Suppressor macrophage (primary cell): ENCODE measurements around the gene HRAS.
"Not testable (repeated sequence)": the region's sequence is repeated elsewhere in the genome, so short reads cannot be mapped to it uniquely, and the experiment has no call there.

Experiments
- DNase-seq, 4 experiments: peaks; one replicate each; pipeline ENCODE4 v3.0.0-alpha.2; 2020 to 2022
- total RNA-seq, 17 experiments: gene quantifications; one replicate each; lab custom pipeline; 2026; ENCODE audit warnings: mixed read lengths in 6 of 17, inconsistent platforms in 3 of 17; lab: John Stamatoyannopoulos, UW

Gene HRAS
- 7.8 to 28.8 (median 14.3) reads per million in 17 experiments for total RNA-seq

DNA sequence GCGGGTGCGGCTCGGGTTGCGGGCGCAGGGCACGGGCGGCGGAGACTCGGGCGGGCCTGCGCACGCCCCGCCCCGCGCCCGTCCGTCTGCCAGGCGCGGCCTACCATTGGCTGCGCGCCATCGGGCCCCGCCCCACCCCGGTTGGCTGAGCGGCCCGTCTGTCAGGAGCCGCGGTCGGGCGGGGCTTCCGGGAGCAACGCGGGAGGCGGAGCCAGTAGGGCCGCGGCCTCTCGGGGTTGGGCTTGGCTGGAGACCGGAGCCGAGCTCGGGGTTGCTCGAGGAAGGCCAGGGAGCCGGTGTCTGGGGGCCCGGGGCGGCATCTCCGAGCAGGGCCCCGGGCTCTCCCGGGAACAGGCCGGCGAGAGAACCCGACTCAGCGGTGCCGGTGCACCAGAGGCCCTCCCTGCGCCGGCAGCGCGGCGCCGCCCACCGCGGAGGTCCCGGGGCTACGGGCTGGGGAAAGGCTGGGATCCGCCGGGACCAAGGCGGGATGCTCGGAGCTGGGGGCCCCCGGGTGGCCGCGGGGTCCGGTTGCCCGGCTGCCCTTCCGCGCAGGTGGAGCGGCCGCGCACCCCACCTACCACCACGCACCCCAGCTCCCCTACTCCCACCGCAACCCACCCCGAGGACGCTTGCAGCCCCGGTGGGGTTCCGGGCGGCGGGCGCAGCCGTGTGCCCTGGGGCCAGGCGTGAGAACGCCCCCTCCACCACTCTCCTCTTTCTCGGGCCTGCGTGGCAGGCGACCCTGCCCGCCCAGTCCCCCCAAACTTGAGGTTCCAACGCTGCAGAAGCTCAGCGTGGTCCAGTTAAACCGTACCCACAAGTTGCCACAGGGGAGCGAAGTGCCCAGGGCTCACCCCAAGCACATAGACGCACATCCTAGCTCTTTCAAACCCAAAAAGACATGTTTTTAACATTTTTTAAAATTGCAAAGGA, at the start of gene HRAS:
Gene HRAS (minus strand): TSS at position 58 of the 936 bp plus-strand sequence.
- DNase-seq, result peak; percentile 97 to 99 (median 98)

DNA sequence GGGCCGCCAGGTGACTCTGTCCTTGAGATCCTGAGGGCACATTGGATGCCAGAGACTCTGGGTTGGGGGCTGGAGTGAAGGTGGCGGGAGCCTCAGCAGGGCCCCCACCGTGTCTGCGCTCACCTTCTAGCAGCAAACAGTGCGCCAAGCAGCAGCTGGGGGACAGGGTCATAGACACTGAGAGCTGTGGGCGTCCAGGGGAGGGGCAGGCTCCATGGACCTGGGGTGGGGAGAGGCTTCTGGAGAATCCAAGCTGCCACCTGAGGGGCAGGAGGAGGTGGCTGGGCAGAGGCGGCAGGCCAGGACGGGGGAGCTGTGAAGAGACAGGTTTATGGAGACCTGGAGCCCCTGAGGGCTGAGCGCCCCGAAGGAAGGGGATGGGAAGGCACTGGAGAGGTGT, 48.9 kb upstream of the HRAS start:
- no peak for DNase-seq

DNA sequence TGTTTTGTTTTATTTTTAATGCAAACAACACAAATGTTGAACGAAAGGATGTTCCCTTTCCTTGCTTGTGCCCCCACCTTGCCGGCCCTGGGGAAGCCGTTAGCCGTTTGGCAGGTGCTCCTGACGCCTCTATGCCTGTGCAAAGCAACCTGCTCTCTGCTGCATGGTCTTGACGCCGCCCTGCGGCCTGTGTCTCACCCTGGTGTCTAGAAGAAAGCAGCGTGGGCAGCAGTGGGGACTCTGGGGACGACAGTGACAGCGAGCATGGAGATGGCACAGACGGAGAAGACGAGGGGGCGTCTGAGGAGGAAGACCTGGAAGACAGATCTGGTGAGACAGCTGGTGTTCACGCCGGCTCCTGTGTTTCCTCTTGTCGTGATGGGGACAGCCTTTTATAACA, 46.4 kb upstream of the HRAS start:
- no peak for DNase-seq

DNA sequence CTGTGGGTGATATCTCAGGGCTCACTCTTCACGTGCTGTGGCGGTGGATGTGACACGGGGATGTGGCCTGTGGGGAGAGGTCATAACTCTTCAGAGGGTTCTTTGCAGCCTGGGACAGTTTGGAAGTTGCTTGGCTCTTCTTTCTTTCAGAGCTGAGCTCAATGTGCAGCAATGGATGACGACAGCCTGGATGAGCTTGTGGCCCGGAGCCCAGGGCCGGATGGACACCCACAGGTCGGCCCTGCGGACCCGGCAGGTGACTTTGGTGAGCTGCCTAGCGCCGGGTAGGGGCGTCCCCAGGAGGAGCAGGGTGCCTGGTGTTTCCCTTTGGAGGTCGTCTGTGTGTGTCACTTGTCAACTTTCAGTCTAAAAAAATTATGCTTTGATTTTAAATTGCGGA, 46.0 kb upstream of the HRAS start:
- DNase-seq, result no peak

DNA sequence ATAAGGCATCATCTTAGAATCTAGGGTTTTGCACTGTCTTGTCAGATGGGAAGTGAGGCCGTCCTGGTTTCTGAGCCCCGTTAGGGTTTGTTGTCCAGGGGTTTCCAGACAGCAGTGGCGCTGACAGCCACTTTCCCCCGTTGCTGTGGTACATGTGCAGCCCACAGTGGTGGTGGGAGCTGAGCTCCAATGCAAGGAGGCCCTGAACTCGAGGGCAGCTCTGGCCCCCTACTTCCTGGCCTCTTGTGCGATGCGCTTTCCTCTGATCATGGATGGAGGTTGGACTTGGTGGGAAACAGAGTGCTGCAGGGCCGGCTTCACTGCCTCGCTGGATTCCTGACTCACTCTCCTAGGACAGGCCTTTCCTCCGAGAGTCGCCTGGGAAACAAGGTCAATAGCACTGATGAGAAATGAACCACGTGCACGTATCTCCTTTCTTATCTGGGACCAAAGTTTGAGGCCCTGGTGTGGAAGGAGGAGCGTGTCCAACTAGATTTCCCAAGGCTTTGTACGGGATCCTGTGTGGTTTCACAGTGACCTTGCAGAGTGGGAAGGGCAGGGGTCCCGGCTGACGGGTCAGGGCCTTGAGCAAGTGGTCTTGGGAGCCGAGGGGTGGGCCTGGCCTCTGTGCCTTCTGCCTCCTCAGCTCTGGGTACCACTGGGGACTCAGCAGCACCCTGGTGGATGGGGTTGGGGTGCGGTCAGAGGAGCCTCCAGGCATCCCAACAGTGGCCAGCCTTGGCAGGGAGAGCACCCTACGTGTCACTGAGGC, 44.6 kb upstream of the HRAS start:
- no peak for DNase-seq

DNA sequence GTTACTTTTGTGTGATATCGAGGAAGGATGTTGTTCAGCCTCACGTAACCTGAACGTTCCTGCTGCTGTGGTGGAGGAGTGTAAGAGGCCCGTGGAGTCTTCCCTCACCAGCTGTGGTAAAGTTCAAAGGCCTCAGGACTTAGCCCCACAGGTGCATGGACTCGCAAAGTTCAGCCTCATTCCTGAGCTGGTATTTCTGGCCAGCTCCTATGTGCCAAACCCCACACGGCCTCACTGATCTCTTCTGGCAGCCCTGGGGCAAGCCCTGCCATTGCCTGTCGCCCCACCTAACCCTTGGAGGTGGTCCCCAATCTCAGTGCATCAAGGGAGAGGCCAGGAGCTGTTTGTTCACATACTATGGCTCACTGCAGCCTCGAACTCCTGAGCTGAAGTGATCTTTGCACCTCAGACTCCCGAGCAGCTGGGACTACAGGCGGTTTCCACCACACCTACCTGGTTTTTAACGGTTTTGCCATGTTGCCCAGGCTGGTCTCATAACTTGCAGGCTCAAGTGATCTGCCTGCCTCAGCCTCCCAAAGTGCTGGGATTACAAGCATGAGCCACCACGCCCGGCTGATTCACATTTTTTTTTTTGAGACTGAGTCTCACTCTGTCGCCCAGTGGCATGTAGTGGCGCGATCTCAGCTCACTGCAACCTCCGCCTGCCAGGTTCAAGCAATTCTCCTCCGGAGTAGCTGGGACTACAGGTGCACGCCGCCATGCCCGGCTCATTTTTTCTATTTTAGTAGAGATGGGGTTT, 43.1 kb upstream of the HRAS start:
- no peak for DNase-seq

DNA sequence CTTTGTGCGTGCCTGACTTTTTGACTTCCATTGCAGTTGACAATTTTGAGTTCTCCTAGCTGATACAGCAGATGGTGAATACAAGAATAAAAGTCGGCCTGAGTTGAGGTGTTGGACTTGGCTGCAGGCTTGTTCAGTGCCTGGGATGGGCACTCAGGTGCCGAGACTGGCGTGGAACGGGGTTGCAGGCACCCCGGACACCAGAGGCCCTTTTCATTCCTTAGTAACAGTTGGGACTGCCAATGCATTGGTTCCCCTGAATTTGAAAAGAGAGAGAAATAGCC, 42.2 kb upstream of the HRAS start:
- DNase-seq, result no peak

- DNase-seq, result peak in 1 of 4 experiments; percentile 31
Measured at GRCh38 chr11:576811-577610, 41.6 kb upstream of the HRAS start.

- DNase-seq, result peak; percentile 95 to 99 (median 98)
Measured at GRCh38 chr11:575996-576768, 40.8 kb upstream of the HRAS start, which contains the start of gene PHRF1. Gene PHRF1 (plus strand): TSS chr11:576470. CDS start chr11:581513, 5,043 bp downstream.

DNA sequence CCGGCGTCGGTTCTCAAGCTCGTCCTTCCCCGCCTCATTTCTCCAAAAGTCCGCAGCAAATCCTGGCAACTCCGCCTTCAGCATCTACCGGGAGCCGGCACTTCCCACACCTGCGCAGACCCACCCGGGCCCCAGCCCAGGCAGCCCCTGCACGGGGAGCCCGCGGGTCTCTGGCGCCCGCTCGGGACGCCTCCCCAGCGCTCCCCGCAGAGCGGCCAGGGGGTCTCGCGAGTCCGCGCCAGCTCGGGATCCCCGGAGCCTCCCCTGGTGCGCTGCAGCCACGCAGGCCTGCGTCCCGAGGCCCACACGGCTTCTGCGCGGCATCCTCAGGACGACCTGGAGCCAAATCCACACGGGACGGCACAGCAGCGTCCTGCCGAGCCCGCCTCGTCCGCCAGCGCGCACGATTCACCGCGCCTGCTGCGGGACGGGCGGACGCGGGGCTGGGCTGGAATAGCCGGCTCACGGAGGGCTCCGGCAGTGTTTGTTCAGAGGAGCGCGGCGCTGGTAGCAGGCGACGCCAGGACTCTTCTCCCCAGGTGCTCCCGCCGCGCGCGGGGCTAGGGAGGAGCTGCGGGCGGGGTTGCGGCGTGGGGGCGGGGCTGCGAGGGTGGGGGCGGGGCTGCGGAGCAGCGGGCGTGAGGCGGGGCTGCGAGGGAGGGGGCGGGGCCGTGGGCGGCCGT, 40.1 kb upstream of the HRAS start:
- peak in 2 of 4 experiments; percentile 13 to 41 for DNase-seq

DNA sequence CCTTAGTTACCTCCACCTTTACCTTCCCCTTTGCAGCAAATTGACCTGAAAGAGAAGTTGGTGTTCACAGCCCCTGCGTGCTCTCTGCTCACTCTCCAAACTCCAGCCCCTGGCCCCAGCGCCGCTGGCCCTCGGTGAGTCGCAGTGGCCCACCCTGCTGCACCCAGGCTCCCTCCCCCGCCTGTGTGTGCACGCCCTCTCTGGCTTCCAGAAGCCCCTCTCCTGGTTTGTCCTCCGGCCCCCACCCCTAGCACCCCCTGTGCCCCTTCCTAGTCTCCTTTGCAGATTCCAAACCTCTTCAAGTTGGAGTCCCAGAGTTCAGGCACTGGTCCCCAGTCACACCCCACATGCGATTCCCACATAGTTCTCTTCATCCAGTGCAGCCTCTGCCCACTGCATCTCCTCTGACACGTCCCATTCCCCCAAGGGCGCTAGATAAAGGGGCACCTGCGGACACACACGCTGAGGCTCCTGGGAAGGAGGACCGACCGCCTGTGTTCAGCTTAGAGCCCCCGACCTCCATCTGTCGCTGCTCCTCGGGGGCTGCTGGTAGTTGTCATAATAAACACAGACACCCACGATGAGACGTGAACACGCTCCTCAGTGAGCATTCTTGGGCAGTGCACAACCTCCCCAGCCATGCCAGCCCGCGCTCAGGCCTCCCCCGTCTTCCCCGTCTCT, 39.4 kb upstream of the HRAS start:
- DNase-seq, result peak in 1 of 4 experiments; percentile 51

DNA sequence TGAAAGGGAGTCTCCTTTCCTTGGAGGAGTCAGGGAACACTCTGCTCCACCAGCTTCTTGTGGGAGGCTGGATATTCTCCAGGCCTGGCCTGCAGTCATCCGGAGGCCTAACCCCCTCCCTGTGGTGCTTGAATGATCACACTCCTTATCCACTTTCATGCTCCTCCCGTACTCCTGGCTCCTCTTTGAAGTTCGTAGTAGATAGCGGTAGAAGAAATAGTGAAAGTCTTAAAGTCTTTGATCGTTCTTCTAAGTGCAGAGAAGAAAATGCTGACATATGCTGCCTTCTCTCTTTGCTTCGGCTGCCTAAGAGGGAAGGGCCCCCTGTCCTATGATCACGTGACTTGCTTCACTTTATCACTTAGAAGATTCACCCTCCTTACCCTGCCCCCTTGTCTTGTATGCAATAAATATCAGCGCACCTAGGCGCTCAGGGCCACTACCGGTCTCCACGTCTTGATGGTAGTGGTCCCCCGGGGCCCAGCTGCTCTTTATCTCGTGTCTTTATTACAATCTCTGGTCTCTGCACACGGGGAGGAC, 38.7 kb upstream of the HRAS start:
- DNase-seq, result not testable (repeated sequence)

GRCh38 chr11:573146-573759, 37.9 kb upstream of the HRAS start:
- no peak for DNase-seq

- no peak for DNase-seq
Measured at GRCh38 chr11:571802-572185, 36.4 kb upstream of the HRAS start.

DNA sequence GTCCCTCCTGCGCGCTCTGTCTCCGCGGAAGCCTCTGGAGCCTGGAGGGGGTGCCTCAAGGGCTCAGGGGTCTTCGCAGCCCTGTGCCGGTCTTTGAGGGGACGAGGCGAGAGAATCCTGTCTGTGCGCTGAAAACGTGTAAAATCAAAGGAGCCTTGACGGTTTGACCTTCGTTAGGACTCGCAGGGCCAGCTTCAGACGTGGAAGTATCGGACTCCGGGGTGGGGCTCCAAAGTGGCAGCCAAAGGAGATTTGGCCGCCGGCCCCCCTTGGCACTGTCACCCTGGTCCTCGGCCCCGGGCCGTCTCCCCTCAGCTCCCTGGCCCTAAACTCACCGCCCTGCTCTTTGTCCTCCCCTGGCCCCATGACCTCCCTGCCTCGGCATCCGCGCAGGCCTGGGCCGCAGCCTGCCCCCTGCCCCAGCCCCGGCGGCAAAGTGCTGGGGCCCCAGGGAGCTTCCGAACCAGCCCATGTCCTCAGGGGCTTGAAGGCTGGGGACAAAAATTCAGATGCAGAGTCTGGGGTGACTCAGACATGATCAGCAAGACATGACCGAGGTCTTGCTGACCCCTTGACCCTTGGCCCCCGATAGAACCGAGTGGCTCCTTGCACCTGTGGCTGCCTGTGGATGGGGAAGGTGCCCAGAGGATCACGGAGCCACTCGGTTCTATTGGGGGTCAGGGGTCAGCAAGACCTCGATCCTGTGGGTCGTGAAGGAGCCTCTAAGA, 33.9 kb upstream of the HRAS start:
- DNase-seq, result peak in 1 of 4 experiments; percentile 27

DNA sequence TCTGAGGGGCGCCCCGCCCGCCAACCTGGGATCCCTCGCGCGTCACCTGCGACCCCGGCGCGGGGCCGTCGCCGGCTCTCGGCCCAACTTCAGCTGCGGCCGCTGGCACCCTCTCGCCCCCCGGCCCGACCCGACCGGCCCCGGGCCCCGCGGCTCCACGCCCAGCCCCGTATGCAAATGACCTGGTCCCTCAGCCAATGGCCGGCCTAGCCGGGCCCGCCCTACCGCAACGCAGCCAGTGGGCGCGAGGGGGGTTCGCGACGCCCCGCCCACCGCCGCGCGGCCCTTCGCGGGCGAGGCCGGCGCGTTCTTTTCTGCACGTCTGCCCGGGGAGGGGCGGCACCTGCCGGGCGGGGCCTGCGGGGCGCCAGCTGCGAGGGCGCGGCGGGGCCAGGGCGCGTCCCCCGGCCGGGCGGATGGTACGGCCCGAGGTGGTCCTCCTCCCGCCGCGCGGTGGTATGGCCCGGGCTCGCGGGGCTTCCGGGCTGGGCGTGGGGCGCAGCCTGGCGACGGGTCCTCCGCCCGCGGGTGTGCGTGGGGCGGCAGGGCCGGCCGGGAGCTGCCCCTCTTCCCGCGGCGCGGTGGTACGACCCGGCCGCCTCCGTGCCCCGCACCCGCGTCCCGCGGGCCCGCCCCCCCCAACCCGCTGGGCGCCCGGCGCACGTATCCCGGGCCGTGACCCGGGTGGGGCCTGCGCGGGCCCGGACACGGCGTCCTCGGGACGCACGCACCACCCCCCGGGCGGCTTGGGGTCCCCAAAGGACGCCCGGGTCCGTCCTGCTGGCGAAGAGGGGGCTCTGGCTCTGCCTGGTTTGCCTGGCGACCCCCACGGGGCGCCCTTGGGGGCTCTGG, 33.2 kb upstream of the HRAS start:
- peak; percentile 96 to 99 (median 97) for DNase-seq

DNA sequence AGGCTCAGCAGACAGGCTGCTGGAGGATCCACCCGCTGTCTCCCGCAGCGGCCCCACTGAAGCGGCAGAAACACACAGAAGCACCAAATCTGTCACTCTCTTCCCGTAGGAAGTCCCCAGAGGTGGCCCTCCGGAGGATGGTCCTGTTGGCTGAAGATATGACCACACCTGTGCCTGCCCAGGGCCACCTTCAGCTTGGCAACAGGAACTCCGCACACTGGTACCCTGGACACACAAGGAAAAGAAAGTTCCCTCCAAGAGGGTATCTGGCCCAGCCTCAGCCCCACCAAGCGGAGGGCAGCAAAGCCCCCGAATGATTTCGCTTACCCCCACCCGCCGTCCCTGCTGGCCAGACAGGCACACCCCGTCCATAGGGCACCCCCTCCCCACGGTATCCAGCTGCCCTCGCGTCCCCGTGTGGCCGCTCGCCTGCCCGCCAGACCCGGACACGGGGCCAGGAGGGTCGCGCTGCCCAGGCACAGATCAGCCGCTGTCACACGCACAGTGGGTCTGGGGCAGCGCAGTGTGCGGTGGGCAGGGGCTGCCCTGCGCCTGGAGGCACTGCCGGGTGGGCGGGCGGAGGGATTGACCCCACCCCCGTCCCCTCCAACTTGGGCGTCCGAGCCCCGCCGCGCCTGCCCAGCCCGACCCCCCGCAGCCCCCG, 32.4 kb upstream of the HRAS start:
- DNase-seq, result peak in 1 of 4 experiments; percentile 16
